ENCODE results near the gene PVALB.
"Not testable (repeated sequence)": the region's sequence is repeated elsewhere in the genome, so short reads cannot be mapped to it uniquely, and the experiment has no call there.

Gene PVALB

GRCh38 chr22:36756746-36757655 lies 59.8 kb downstream of the PVALB start:
- DNase-seq (ENCODE audit: low read depth), result no peak

DNA sequence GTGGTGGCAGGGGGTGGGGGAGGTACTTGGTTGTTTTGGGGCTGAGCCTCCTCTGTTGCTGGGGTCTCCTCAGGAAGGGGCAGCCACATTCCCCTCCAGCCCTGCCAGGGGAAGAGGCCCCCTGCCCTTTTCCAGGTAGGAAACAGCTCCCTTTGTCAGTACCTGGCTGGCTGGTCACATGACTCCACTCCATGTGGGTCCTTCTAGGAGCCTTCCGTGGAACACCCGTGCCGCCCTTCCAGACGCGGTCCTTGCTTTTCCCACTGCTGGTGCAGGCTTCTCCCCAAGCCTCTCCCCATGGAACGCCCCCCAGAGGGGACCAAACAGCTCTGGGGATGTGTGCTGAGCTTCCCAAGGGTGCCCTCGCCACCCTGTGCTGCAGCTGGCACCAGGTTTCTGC lies 60.8 kb downstream of the PVALB start:
- DNase-seq (ENCODE audit: low read depth), result no peak

DNA sequence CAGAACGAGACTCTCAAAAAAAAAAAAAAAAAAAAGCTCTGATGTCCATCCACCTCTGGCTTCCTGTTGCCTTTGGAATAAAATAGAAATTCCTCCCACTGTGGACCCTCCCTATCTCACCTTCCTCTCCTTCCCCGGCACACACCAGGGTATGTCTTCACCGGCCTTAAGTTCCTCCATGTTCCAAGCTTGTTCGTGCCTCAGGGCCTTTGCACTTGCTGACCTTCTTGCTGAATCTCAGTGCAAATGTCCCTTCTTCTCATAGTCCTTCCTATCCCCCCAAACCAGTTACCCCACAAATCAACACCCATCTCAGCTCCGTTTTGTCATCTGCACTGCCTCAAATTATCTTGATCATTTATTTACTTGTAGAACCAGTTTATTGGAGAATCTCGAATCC lies 61.5 kb downstream of the PVALB start:
- DNase-seq (ENCODE audit: low read depth), result no peak

GRCh38 chr22:36754881-36755280 lies 62.0 kb downstream of the PVALB start:
- not testable (repeated sequence) for DNase-seq (ENCODE audit: low read depth)

- no peak for DNase-seq (ENCODE audit: low read depth)
Observed at GRCh38 chr22:36753916-36754315, 62.9 kb downstream of the PVALB start.

DNA sequence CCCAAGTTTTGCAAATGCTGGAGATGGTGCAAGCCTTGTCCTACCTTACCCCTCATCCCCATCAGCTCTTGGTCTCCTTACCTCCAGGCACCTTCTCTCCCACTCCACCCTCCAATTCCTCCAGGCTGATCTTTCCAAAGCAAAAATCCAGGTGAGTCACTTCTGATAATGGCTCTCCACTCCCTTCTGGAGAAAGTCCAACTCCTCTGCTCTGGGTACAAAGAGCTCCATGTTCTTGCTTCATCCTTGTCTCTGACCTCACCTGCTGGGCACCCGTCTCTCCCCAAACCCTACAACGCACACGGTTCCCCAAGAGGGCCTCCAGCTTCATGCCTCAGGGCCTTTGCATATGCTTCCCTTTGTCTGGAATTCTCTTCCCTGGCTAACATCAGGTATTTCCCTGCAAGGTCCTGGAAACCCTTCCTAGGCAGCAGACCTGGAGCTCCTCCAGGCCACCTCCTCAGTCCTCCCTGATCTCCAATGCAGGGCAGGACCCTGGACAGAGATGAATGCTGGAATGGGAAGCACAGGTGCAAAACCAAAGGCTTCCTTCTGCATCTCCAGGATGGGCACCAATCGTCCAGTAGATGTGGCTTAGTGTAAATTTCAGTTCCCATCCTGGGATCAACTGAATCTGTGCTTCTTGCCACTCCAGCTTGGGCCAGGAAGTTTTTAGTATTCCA lies 63.6 kb downstream of the PVALB start:
- DNase-seq (ENCODE audit: low read depth), result no peak

Measured in activated gamma-delta T cell treated with anti-CD3 and anti-CD28 coated beads, Interleukin-2, amount 50 U/mL, for 16 hours (primary cell).